ENCODE results near the gene FHAD1.
"Not testable (repeated sequence)": the region's sequence is repeated elsewhere in the genome, so short reads cannot be mapped to it uniquely, and the experiment has no call there.

FHAD1 gene

DNA sequence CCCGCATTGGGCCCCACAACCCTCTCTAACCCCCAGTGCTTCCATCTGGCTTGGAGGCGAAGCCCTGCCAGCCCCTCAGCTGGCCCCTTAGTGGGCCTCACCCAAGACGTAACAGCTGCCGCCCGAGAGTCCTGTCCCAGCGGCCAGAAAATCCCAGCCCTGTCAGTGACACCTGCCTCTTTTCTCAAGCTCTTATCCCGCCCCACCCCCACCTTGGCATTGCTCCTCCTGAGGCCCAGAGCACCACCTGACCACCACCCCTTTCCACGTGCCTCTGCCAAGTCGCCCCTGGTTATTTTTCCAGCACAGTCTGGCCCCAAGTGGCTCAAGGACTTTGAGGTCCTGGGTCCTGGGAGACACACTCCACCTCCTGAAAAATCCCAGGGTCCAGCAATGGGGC, 185.3 kb downstream of the FHAD1 start:
- TF ChIP-seq, protein P1, sequence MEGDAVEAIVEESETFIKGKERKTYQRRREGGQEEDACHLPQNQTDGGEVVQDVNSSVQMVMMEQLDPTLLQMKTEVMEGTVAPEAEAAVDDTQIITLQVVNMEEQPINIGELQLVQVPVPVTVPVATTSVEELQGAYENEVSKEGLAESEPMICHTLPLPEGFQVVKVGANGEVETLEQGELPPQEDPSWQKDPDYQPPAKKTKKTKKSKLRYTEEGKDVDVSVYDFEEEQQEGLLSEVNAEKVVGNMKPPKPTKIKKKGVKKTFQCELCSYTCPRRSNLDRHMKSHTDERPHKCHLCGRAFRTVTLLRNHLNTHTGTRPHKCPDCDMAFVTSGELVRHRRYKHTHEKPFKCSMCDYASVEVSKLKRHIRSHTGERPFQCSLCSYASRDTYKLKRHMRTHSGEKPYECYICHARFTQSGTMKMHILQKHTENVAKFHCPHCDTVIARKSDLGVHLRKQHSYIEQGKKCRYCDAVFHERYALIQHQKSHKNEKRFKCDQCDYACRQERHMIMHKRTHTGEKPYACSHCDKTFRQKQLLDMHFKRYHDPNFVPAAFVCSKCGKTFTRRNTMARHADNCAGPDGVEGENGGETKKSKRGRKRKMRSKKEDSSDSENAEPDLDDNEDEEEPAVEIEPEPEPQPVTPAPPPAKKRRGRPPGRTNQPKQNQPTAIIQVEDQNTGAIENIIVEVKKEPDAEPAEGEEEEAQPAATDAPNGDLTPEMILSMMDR (IDR thresholded peaks at IDR 0.05; ENCODE audit: low read depth, low read length, poor library complexity, severe bottlenecking): no peak
- TF ChIP-seq EZH2phosphoT487 (IDR thresholded peaks at IDR 0.05; ENCODE audit: borderline replicate concordance, low read length): no peak
- H3K27me3 ChIP-seq (ENCODE audit: control insufficient read depth, low read length): no peaks in the 10 kb centered on the region
- H3K9me3 ChIP-seq (ENCODE audit: control insufficient read depth, insufficient read depth, low read length): no peaks in the 10 kb centered on the region
- H3K27ac ChIP-seq (ENCODE audit: low read depth, low read length): no peak overlapping the region
- no peaks in the 10 kb centered on the region for H4K20me1 ChIP-seq (ENCODE audit: control insufficient read depth, insufficient read depth, low read depth, low read length)
- no peaks in the 10 kb centered on the region for H3K79me2 ChIP-seq (ENCODE audit: control insufficient read depth, low read length)
- H3K9me2 ChIP-seq (replicated peaks; ENCODE audit: control insufficient read depth, low read length): no peaks in the 10 kb centered on the region
- H3K4me3 ChIP-seq (ENCODE audit: low read length): no peak overlapping the region
- H3K4me2 ChIP-seq (ENCODE audit: low read length): no peak overlapping the region
- peaks cover 4% of the 10 kb centered on the region for H3K36me3 ChIP-seq (ENCODE audit: control insufficient read depth, low read length)
- no peaks in the 10 kb centered on the region for H3K4me1 ChIP-seq (ENCODE audit: control insufficient read depth, low read length)
- H3F3A ChIP-seq (ENCODE audit: control insufficient read depth, insufficient read depth): no peaks in the 10 kb centered on the region

DNA sequence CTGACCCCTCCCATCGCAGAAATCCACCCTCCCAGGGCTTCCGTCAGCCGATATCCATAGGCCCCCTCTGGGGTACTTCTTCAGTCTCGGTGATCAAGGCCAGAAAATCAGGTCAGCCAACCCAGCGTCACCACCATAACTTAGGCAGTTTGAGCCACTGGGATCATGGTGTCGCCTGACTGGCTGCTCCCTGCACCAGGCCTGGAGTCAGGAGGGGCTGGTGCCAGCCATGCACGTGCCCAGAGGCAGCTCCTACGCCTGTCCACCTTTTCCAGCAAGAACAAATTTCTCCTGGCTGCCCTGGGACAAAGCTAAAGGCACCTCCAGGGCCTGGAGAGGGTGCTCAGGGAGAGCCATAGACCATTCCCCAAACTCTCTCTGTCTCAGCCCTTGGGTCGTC, 186.4 kb downstream of the FHAD1 start:
- Histone ChIP-seq H3K4me1 (ENCODE audit: control insufficient read depth, low read length) (no peaks in the 10 kb centered on the region), H3K4me2 (ENCODE audit: low read length) (no peak overlapping the region), H3K27ac (ENCODE audit: low read depth, low read length) (no peak overlapping the region), H3K4me3 (ENCODE audit: low read length) (no peak overlapping the region), H4K20me1 (ENCODE audit: control insufficient read depth, insufficient read depth, low read depth, low read length) (no peaks in the 10 kb centered on the region), H3K9me2 (replicated peaks; ENCODE audit: control insufficient read depth, low read length) (no peaks in the 10 kb centered on the region), H3K27me3 (ENCODE audit: control insufficient read depth, low read length) (no peaks in the 10 kb centered on the region), H3K79me2 (ENCODE audit: control insufficient read depth, low read length) (no peaks in the 10 kb centered on the region), H3K36me3 (ENCODE audit: control insufficient read depth, low read length) (peaks cover 4% of the 10 kb centered on the region), H3F3A (ENCODE audit: control insufficient read depth, insufficient read depth) (no peaks in the 10 kb centered on the region), H3K9me3 (ENCODE audit: control insufficient read depth, insufficient read depth, low read length) (no peaks in the 10 kb centered on the region)
- TF ChIP-seq, protein P1 (IDR thresholded peaks at IDR 0.05; ENCODE audit: low read depth, low read length, poor library complexity, severe bottlenecking): no peak
- no peak for TF ChIP-seq EZH2phosphoT487 (IDR thresholded peaks at IDR 0.05; ENCODE audit: borderline replicate concordance, low read length)

DNA sequence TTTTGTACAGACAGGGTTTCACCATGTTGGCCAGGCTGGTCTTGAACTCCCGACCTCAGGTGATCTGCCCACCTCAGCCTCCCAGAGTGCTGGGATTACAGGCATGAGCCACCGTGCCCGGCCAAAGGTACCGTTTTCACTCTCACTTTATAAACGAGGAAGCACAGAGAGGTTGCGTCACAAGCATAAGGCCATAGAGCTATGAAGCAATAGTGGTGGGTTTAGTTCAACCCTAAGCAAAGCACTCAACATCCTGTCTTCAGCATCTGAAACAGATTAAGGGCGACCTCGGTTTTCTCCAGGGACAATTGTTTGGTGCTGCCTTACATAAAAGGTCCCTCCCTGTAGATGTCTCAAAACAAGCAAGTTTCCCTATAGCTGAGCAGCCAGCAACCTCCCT, 187.7 kb downstream of the FHAD1 start:
- not testable (repeated sequence) for H3K9me2 ChIP-seq (replicated peaks; ENCODE audit: control insufficient read depth, low read length); H3K9me3 ChIP-seq (ENCODE audit: control insufficient read depth, insufficient read depth, low read length); H3K27me3 ChIP-seq (ENCODE audit: control insufficient read depth, low read length); H3F3A ChIP-seq (ENCODE audit: control insufficient read depth, insufficient read depth); H3K79me2 ChIP-seq (ENCODE audit: control insufficient read depth, low read length); H3K27ac ChIP-seq (ENCODE audit: low read depth, low read length); H3K4me2 ChIP-seq (ENCODE audit: low read length); H3K4me1 ChIP-seq (ENCODE audit: control insufficient read depth, low read length); H4K20me1 ChIP-seq (ENCODE audit: control insufficient read depth, insufficient read depth, low read depth, low read length); H3K36me3 ChIP-seq (ENCODE audit: control insufficient read depth, low read length); H3K4me3 ChIP-seq (ENCODE audit: low read length)

DNA sequence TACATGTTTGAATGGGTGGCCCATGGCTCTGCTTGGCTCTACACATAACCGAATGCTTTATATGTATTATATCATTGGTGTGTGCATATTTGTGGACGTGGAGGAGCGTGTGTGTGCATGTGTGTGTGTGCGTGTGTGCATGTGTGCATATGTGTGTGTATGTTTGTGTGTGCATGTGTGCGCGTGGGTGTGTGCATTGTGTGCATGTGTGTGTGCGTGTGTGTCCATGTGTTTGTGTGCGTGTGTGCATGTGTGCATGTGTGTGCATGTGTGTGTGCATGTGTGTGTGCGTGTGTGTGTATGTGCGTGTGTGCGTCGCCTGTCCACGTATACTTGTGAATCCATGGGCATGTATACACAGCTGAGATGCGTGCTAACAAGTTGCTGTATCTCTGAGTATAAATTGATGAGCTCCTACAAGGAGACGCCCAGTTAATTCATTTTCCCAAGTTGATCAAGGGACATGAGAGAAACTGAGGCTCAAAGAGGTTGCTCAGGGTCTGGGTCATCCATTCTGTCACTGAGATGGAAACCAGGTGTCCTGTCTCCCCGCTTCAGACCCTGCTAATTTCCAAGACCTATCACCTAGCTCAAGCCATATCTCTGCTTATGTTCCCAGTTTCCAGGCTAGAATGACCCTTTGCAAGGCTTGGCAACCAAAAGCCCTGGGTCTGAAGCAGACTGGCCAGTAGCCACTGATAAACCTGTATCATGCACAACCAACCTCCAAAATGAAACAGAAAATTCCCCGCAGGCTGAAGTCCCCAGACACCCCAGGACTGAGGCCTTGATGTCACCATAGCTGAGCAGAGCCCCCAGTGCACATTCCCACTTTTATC, 188.4 kb downstream of the FHAD1 start:
- Histone ChIP-seq H3K27me3 (ENCODE audit: control insufficient read depth, low read length) (no peaks in the 10 kb centered on the region), H3K4me3 (ENCODE audit: low read length) (no peak overlapping the region), H3K36me3 (ENCODE audit: control insufficient read depth, low read length) (peaks cover 4% of the 10 kb centered on the region), H3K4me2 (ENCODE audit: low read length) (no peak overlapping the region), H3F3A (ENCODE audit: control insufficient read depth, insufficient read depth) (no peaks in the 10 kb centered on the region), H3K4me1 (ENCODE audit: control insufficient read depth, low read length) (no peaks in the 10 kb centered on the region), H3K27ac (ENCODE audit: low read depth, low read length) (no peak overlapping the region), H3K79me2 (ENCODE audit: control insufficient read depth, low read length) (no peaks in the 10 kb centered on the region), H4K20me1 (ENCODE audit: control insufficient read depth, insufficient read depth, low read depth, low read length) (no peaks in the 10 kb centered on the region), H3K9me3 (ENCODE audit: control insufficient read depth, insufficient read depth, low read length) (no peaks in the 10 kb centered on the region), H3K9me2 (replicated peaks; ENCODE audit: control insufficient read depth, low read length) (no peaks in the 10 kb centered on the region)
- TF ChIP-seq, protein P1 (IDR thresholded peaks at IDR 0.05; ENCODE audit: low read depth, low read length, poor library complexity, severe bottlenecking): no peak
- TF ChIP-seq EZH2phosphoT487 (IDR thresholded peaks at IDR 0.05; ENCODE audit: borderline replicate concordance, low read length): no peak
